ENCODE data around the gene USP2.

The USP2 gene

GRCh38 chr11:119361941-119362725 is 19.4 kb downstream of the USP2 start:
- no peak for DNase-seq

- no peak for DNase-seq
Measured at GRCh38 chr11:119361056-119361787, 20.3 kb downstream of the USP2 start.

DNA sequence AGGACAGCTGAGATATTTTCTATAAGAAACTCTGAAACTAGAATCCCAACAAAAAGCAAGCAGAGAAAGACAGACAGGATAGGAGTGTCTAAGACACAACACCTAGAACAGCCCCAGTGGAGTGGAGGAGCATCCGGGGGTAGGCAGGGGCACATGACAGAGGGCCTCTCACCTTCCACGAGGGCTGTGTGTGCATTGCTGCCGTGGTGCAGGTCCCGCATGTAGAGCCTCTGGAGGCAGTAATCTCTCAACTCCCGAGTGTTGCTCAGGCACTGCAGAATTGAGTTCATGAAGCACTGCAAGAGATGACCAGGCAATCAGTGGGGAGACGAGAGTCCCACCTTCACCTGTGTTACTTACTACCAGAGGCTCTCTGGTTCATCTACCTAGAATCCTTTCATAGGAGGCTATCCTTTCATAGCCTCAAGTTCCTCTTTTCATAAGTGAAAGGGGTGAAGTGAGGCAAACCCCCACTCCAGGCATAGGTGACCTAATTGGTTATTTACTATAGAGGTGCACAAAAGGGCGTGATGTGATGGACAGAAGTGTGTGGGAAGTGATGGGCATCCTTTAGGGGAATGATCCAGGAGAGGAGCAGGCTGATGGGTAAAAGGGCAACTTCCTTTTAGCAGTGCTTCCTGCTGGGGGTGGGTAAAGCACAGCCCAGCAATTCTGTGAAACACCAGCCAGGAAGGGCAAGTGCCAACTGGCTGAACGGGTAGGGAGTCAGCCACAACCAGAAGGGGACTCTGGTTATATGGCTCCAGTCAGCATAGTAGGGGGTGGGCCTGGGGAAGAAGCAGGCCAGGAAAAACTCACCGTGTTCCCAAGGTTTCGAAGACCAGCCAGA is 21.9 kb downstream of the USP2 start:
- DNase-seq = no peak

DNA sequence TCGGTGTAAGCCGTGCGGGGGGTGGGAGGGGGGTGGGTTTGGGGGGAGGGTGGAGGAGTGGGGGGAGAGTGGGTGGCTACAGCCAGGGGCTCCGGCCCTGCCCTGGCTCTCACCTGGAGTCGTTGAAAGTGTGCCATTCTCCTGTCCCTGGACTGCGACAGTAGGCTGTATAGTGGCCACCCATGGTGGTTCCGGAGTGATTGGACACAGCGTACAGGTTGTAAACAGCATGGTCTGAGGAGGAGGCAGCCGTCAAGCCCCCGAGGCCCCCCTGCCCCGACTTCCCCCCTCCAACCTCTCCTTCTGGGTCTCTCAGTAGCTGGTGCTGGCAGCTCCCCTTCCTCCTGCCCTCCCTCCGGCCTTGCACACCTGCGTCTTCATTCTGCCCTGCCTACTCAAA is 24.4 kb downstream of the USP2 start:
- DNase-seq = no peak

DNA sequence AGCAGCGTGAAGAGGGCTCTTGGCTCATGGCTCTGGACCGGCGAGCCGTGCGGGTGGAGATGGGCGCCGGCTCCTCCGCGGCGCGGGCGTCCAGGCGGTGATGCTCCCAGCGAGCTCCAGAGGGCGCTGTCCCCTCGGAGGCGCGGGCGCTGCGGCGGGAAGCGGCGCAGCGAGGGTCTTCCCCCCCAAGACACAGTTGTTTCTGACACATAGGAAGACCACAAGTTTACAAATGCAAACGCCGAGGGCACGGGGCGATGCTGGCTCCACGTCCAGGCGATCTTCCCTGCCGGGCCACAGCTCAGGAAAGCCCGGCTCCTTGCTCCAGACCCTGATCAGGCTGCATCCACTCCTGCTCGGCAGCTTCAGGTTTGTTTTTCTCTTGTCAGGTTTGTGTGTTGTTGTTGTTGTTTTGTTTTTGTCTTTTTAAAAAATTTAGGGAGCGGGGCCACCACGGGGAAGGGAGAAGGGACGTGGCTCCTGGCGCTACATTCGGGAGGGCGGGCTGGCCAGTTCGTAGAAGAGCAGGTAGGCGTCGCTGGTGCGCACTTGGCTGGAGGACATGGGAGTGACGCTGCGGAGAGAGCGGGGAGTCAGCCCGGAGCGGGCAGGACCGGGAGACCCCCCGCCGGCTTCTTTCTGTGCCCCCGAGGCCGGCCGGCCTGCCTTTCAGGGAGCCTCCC is 25.0 kb downstream of the USP2 start:
- DNase-seq = peak; percentile 74

GRCh38 chr11:119355091-119355843 is 26.2 kb downstream of the USP2 start:
- DNase-seq = no peak

- no peak for DNase-seq
Measured at GRCh38 chr11:119352857-119353260, 28.6 kb downstream of the USP2 start.

DNA sequence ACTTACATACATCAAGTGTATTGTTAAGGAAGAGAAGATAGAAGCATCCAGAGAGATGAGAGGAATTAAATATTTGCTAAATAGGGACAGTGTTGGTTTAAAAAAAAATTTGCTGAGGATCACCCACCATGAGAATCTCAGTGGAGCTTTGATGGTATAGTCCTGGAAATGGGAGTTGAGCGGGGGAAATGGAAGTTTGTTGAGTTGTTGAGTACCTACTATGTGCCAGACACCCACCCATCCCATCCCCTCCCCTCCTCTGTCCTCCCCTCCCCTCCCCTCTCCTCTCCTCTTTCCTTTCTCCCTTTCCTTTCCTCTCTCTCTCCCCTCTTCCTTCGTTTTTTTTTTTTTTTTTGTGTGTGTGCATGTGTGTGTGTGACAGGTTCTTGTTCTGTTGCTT is 30.3 kb downstream of the USP2 start:
- DNase-seq = no peak

- DNase-seq = no peak
Measured at GRCh38 chr11:119350302-119350701, 31.2 kb downstream of the USP2 start.

DNA sequence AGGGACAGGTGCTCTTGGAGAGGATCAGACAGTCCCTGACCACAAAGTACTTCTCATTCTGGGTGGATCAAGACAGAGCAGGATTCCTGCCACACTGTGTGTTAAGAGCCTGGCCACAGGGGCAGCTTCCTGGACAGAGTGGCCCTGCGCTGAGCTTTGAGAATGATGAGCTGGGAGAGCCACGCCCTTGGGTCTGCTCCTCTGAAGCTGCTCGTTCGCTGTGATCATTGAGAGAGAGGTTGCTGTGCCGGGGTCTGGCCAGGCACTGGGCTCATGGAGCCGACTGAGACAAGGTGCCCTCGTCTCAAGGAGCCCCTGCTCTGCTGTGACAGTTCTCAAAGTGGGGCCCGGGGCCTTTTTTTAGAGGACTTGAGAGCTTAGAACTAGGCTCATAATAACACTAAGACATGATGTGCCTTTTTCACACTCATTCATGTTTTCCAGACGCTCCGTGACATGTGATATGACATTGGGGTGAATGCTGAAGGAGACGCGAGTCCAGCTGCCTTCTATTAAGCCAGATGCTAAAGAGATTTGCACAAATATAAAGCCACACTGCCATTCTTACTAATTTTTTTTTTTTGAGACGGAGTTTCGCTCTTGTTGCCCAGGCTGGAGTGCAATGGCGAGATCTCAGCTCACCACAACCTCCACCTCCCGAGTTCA is 33.4 kb downstream of the USP2 start:
- DNase-seq = no peak

DNA sequence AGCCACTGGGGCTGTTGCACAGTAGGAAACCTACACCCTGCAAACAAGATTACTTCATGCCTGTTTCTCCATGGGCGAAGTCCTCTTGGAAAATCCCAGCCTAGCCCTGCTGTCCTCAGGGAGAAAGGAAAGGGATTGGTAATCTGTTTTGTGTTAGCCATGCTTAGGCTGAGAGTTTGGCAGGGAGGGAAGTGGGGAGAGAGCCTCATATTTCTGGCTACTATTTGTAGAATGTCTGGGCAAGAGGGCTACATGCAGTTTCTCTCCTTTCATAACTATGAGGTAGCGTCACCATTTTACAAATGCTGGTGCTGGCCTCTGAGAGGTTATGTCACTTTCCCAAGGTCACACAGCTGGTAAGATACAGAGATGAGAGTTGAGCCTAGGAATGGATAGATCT is 34.2 kb downstream of the USP2 start:
- DNase-seq = no peak

- DNase-seq = no peak
Measured at GRCh38 chr11:119346605-119347004, 34.9 kb downstream of the USP2 start, which contains the start of gene MFRP. Gene MFRP, minus strand, starts transcription at chr11:119346705. Its CDS starts 192 bp downstream, at chr11:119346513.

DNA sequence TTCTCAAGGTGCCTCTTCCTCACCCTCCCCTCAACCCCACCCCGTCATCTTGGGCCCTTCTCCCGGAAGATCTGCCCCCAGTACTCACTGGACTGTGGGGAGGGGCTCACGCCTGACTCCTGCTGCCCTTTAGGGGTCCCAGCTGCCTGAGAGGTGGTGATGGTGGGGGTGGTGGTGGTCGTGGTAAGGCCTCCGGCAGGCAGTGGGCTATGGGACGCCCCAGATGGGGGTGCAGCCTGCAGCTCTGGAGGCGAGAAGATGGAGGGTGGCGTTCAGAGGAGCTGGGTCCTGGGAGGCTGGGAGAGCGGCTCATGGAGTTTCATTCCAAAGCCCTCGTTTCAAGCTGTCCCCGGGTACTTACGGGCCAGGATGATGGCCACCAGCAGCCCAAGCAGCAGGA is 35.8 kb downstream of the USP2 start:
- no peak for DNase-seq

GRCh38 chr11:119344291-119345010 is 37.0 kb downstream of the USP2 start:
- DNase-seq = no peak

DNA sequence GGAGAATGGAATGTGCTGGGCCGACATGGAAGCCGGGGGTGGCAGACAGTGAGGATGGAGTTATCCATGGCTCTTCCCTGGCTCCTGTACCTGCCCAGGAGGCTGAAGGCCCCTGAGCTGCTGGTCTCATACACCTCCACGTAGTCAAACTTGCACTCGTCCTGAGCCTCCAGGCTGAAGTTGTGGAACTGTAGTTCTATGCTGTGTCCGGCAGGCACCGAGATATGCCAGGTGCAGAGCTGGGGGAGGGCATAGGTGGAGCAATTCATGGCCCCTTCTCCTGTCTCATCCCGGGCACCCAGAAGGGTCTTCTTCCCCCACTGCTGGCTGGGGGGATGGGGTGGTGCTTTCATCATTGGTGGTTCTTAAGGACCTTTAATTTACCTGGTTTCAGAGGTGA is 37.8 kb downstream of the USP2 start:
- no peak for DNase-seq

- DNase-seq = no peak
Measured at GRCh38 chr11:119342362-119343130, 38.9 kb downstream of the USP2 start.

DNA sequence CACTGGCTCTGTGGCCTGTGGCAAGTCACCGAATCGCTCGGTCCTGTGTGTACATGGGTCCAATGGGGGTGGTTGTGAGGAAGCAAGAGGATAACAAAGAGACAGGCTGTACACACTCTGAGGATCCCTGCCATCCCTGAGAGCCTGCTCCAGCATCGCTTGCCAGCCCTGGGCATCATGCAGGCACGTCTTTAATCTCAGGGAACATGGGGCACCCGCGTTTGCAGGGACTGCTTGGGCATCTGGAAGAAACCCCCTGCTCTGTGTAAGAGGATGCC is 39.5 kb downstream of the USP2 start:
- DNase-seq = no peak

DNA sequence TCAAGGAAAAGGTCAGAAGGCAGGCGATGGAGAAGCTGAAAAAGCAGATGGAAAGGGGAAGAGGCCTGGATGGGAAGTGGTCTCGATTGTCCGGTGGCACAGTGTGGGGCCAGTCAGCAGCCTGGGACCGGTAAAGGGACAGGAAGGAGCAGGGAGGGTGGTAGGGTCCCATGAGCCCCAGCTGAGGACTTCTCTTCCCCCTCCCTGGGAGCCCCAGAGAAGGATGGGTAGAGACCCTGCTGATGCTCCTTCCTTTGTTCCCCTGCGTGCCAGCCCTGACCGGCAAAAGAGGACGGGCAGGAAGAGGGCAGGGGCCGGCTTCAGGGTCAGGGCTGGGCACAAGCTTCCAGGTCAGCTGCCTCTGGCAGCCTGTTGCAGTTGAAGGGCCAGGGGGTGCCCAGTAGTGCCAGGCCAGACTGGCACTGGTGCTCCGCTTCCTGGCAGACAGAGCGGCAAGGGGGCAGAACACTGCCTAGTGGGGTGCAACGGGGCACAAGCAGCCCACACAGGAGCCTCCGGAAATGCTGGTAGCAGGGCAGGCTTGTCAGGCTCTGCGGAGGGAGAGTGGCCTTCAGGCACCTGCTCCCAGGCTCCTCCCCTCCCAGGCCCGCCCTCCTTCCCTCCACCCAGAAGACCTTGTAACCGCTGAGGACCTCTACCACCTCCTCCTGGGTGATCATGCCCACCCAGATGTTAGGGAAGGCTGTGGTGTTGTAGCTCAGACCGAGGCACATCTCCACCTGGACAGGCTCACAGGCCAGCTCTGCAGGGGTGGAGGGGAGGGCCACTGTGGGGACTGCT is 40.1 kb downstream of the USP2 start:
- DNase-seq = no peak
